H1 (cell line): ENCODE data around the gene DENND4A. TPM values are rescaled to one million over a fixed set of nuclear protein-coding genes. Genes with fewer than 3 reads are reported as not detected.

Experiments used
- CTCF ChIA-PET: fragments of 300-600 bp; sonication (Branson Sonifier 250); formaldehyde crosslinking; loops from one replicate; lab custom pipeline; 2021; ENCODE audit not compliant: partially characterized antibody; lab: Charles Lee
- POLR2A ChIA-PET: fragments of 300-600 bp; sonication (Branson Sonifier 250); formaldehyde crosslinking; loops from one replicate; lab custom pipeline; 2021; ENCODE audit warnings: inconsistent platforms; ENCODE audit not compliant: partially characterized antibody; lab: Charles Lee
- DNase-seq, 2 experiments: peaks; one replicate each; pipeline versions ENCODE4 v3.0.0 to v3.0.0-alpha.2; 2010 to 2022; ENCODE audit warnings: low spot score in 2 of 2, low read depth in 1 of 2, mixed read lengths in 1 of 2
- FAIRE-seq: peaks from 2 replicates; lab custom pipeline; 2011; peaks lifted over from hg19 to GRCh38; lab: Jason Lieb, UNC
- H2AFZ ChIP-seq: 2 replicates; pipeline ENCODE4 v1.8.1; 2012; ENCODE audit warnings: low read length, inconsistent platforms
- H2AK5ac ChIP-seq: 2 replicates; pipeline ENCODE4 v1.6.1; 2013; ENCODE audit warnings: low read depth, low read length
- H2BK120ac ChIP-seq: replicated peaks from 2 replicates; pipeline ENCODE3; 2013; ENCODE audit warnings: low read depth, low read length, inconsistent platforms
- H2BK12ac ChIP-seq: 2 replicates; pipeline ENCODE4 v1.6.1; 2013; ENCODE audit warnings: low read depth, low read length
- H2BK15ac ChIP-seq: 2 replicates; pipeline ENCODE4 v1.6.1; 2013; ENCODE audit warnings: low read length
- H2BK20ac ChIP-seq: 2 replicates; pipeline ENCODE4 v1.6.1; 2013; ENCODE audit warnings: low read length
- H2BK5ac ChIP-seq: 2 replicates; pipeline ENCODE4 v1.6.1; 2013; ENCODE audit warnings: low read depth, low read length
- H3K14ac ChIP-seq: 2 replicates; pipeline ENCODE4 v1.6.1; 2013; ENCODE audit warnings: inconsistent platforms; ENCODE audit not compliant: insufficient read length
- H3K18ac ChIP-seq: 2 replicates; pipeline ENCODE4 v1.6.1; 2013; ENCODE audit warnings: low read length; ENCODE audit errors: extremely low read depth
- H3K23ac ChIP-seq: 2 replicates; pipeline ENCODE4 v1.6.1; 2013; ENCODE audit warnings: inconsistent platforms; ENCODE audit not compliant: insufficient read length
- H3K23me2 ChIP-seq: 2 replicates; pipeline ENCODE4 v1.6.1; 2013; ENCODE audit warnings: low read depth, low read length
- H3K27ac ChIP-seq: 2 replicates; pipeline ENCODE4 v1.6.1; 2011; ENCODE audit warnings: low read depth, low read length, inconsistent platforms
- H3K27me3 ChIP-seq, 4 experiments: replicated peaks in 1 of 4; 1 replicate in 1 of 4; 2 replicates in 3 of 4; pipeline versions ENCODE4 v1.6.1 to v1.8.1; 2011 to 2013; ENCODE audit warnings: low read length in 3 of 4, mild to moderate bottlenecking in 3 of 4, inconsistent platforms in 2 of 4, mixed read lengths in 2 of 4, moderate library complexity in 1 of 4; ENCODE audit not compliant: control insufficient read depth in 3 of 4, insufficient read depth in 3 of 4; ENCODE audit errors: extremely low read depth in 1 of 4
- H3K36me3 ChIP-seq, 4 experiments: 2 replicates each; pipeline versions ENCODE4 v1.6.1 to v1.8.1; 2011 to 2013; ENCODE audit warnings: mild to moderate bottlenecking in 4 of 4, low read length in 3 of 4, moderate library complexity in 2 of 4, control low read depth in 1 of 4, inconsistent platforms in 1 of 4; ENCODE audit not compliant: insufficient read depth in 4 of 4, control insufficient read depth in 2 of 4
- H3K4ac ChIP-seq: replicated peaks from 2 replicates; pipeline ENCODE3; 2013; ENCODE audit warnings: low read length, low read depth, mixed read lengths, inconsistent platforms; ENCODE audit not compliant: insufficient read length
- H3K4me1 ChIP-seq, 4 experiments: replicated peaks in 1 of 4; 1 replicate in 1 of 4; 2 replicates in 3 of 4; pipeline versions ENCODE4 v1.6.1 to v1.8.1; 2011 to 2013; ENCODE audit warnings: low read length in 3 of 4, inconsistent platforms in 2 of 4, mixed read lengths in 1 of 4; ENCODE audit not compliant: insufficient read depth in 4 of 4, control insufficient read depth in 3 of 4
- H3K4me2 ChIP-seq, 2 experiments: 2 replicates each; pipeline versions ENCODE4 v1.6.1 to v1.8.1; 2011 to 2013; ENCODE audit warnings: low read depth in 2 of 2, low read length in 2 of 2, control low read depth in 1 of 2, inconsistent platforms in 1 of 2, mild to moderate bottlenecking in 1 of 2; ENCODE audit not compliant: insufficient read depth in 1 of 2
- H3K4me3 ChIP-seq, 4 experiments: fragments of 200-600, 300-600 bp in 1 of 4; sonication (generic), shearing (Covaris generic), sonication (Bioruptor Twin) in 1 of 4; 2 replicates each; pipeline versions ENCODE4 v1.5.1 to v1.8.1; 2011 to 2016; ENCODE audit warnings: low read length in 4 of 4, low read depth in 3 of 4, control low read depth in 2 of 4, inconsistent platforms in 2 of 4, mild to moderate bottlenecking in 2 of 4, mixed read lengths in 1 of 4, moderate library complexity in 1 of 4; ENCODE audit not compliant: insufficient read depth in 2 of 4; ENCODE audit errors: extremely low read depth in 1 of 4
- H3K56ac ChIP-seq: replicated peaks from 2 replicates; pipeline ENCODE3; 2013; ENCODE audit warnings: low read depth, mild to moderate bottlenecking, mixed read lengths, low read length, inconsistent platforms; ENCODE audit not compliant: insufficient read length
- H3K79me1 ChIP-seq: 2 replicates; pipeline ENCODE4 v1.6.1; 2013; ENCODE audit warnings: low read depth, low read length, control low read depth
- H3K79me2 ChIP-seq, 2 experiments: 2 replicates each; pipeline versions ENCODE4 v1.6.1 to v1.8.1; 2012 to 2013; ENCODE audit warnings: low read length in 2 of 2, mild to moderate bottlenecking in 2 of 2, inconsistent platforms in 1 of 2; ENCODE audit not compliant: insufficient read depth in 2 of 2, control insufficient read depth in 1 of 2
- H3K9ac ChIP-seq, 4 experiments: replicated peaks in 1 of 4; 1 replicate in 1 of 4; 2 replicates in 3 of 4; pipeline versions ENCODE4 v1.6.1 to v1.8.1; 2011 to 2013; ENCODE audit warnings: low read depth in 3 of 4, low read length in 3 of 4, control low read depth in 2 of 4, mild to moderate bottlenecking in 2 of 4, moderate library complexity in 2 of 4, inconsistent platforms in 1 of 4; ENCODE audit errors: extremely low read depth in 1 of 4
- H3K9me3 ChIP-seq, 2 experiments: 2 replicates each; pipeline versions ENCODE4 v1.6.1 to v1.8.1; 2012 to 2013; ENCODE audit warnings: mild to moderate bottlenecking in 2 of 2, moderate library complexity in 2 of 2, control low read depth in 1 of 2, inconsistent platforms in 1 of 2, low read depth in 1 of 2, low read length in 1 of 2, mixed read lengths in 1 of 2; ENCODE audit not compliant: insufficient read depth in 2 of 2
- H4K20me1 ChIP-seq, 2 experiments: replicated peaks in 1 of 2; 2 replicates each; pipeline versions ENCODE3 to v1.8.1; 2011 to 2013; ENCODE audit warnings: inconsistent platforms in 2 of 2, low read length in 2 of 2, mild to moderate bottlenecking in 1 of 2; ENCODE audit not compliant: insufficient read depth in 2 of 2, control insufficient read depth in 1 of 2
- H4K5ac ChIP-seq: 2 replicates; pipeline ENCODE4 v1.6.1; 2013; ENCODE audit warnings: low read length, low read depth, mixed read lengths, inconsistent platforms; ENCODE audit not compliant: insufficient read length
- H4K8ac ChIP-seq: 2 replicates; pipeline ENCODE4 v1.8.0; 2013; ENCODE audit warnings: mild to moderate bottlenecking, moderate library complexity, low read length, inconsistent platforms; ENCODE audit not compliant: insufficient read depth; ENCODE audit errors: extremely low read depth
- H4K91ac ChIP-seq: replicated peaks from 2 replicates; pipeline ENCODE3; 2013; ENCODE audit warnings: low read length, mixed read lengths, inconsistent platforms; ENCODE audit not compliant: insufficient read length
- BCL11A ChIP-seq, 2 experiments: IDR thresholded peaks; one replicate each; pipeline ENCODE4 v1.6.1; 2011; ENCODE audit warnings: low read depth in 2 of 2, low read length in 2 of 2, mild to moderate bottlenecking in 2 of 2
- GTF2F1 ChIP-seq: IDR thresholded peaks from 2 replicates; pipeline ENCODE4 v1.6.1; 2012; ENCODE audit warnings: low read depth, low read length, improper control_type of control experiment, borderline replicate concordance
- HDAC2 ChIP-seq, 2 experiments: fragments of 300-600 bp in 1 of 2; sonication (generic) in 1 of 2; IDR thresholded peaks; 2 replicates each; pipeline ENCODE4 v1.6.1; 2011 to 2012; ENCODE audit warnings: low read depth in 2 of 2, low read length in 2 of 2, mild to moderate bottlenecking in 2 of 2, moderate library complexity in 2 of 2, borderline replicate concordance in 1 of 2, inconsistent platforms in 1 of 2
- KDM4A ChIP-seq: IDR thresholded peaks from one replicate; pipeline ENCODE4 v1.7.1; 2012; ENCODE audit warnings: low read depth, mild to moderate bottlenecking, moderate library complexity, low read length, inconsistent platforms; ENCODE audit not compliant: severe bottlenecking
- NRF1 ChIP-seq: IDR thresholded peaks from 2 replicates; pipeline ENCODE4 v1.6.1; 2011; ENCODE audit warnings: mild to moderate bottlenecking, low read depth, low read length, improper control_type of control experiment
- TBP ChIP-seq: IDR thresholded peaks from 2 replicates; pipeline ENCODE4 v1.6.1; 2011; ENCODE audit warnings: low read depth, low read length, improper control_type of control experiment
- WGBS, 2 experiments: shearing (Covaris generic) in 1 of 2; methylation state at CpG; one replicate each; pipeline versions ENCODE4 v1.1.6 to v1.1.7; 2013 to 2015; ENCODE audit warnings: low lambda C conversion rate in 2 of 2, mixed read lengths in 2 of 2, inconsistent platforms in 1 of 2, low coverage in 1 of 2, missing lambda C conversion rate in 1 of 2; ENCODE audit not compliant: insufficient replicate concordance in 2 of 2, insufficient coverage in 1 of 2, insufficient read length in 1 of 2; ENCODE audit errors: extremely low coverage in 1 of 2, missing lambda C conversion rate in 1 of 2; 5-methylcytosine and 5-hydroxymethylcytosine counted together
- polyA plus RNA-seq, 7 experiments: library from polyadenylated mRNA; depleted of rRNA in 3 of 7; stranded (reverse) in 5 of 7; unstranded in 2 of 7; fragments of >200 nt in 5 of 7; fragments of 200-250 nt in 2 of 7; gene quantifications; 1 replicate in 5 of 7; 2 replicates in 1 of 7; 4 replicates in 1 of 7; pipeline versions ENCODE4 v1.2.1 to v1.2.3, GENCODE V29; 2011 to 2013; ENCODE audit warnings: missing spikeins in 2 of 7, mixed read lengths in 2 of 7
- total RNA-seq: library from RNA; stranded (reverse); fragmentation: NEBNext Ultra II Directional; extraction: Animal tissue kit (Norgen Biotek cat#: 25700); gene quantifications from 2 replicates; pipeline ENCODE4 v1.2.1, GENCODE V29; 2021

DENND4A gene
- total and polyA plus RNA-seq, 2 of the 8 experiments (the other 6 are each of a cell fraction or from before 2014, with no cell fraction given), result 1.3 to 4.7 TPM

DNA sequence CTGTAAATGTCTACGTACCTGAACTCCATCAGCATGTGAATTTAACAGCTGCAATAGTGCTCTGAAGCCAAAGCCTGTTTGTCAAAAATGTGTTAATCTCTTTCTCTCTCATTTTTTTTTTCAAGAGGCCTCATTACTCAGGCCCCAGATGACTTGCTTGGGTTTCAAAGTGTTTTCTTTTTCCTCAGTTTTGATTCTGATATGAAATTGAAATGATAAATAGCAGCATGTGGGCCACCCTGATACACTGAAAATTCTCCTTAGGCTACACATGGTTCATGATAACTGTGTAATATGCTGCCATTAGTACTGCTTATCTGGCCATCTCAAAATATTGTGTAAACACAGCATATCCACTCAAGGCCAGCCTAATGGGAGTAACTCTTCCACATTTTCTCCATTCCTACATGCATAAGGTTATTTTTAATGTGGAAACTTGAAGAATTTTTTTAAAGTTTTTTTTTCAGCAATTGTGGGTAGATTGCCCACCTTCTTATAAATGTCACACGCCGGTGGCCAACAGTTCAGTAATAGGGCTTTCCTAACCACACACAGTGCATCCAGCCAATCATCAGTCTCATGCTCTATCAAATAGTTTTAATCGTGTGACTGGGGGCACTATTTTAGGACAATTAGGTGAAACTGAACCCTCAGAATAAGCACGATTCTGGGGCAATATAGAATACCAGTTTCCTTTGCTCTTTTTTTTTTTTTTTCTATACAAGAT, 13.1 kb upstream of the DENND4A start:
- FAIRE-seq (no peak), DNase-seq (no peak)
- H3K36me3 ChIP-seq, result no peaks in the 10 kb centered on the region
- H4K8ac ChIP-seq, result no peak overlapping the region
- H3K4me1 ChIP-seq, result peaks cover 0 to 5% (median 0%) of the 10 kb centered on the region in 4 experiments; a peak in 1 of 7 replicates
- H3K9me3 ChIP-seq, result no peaks in the 10 kb centered on the region
- no peak overlapping the region for H4K5ac ChIP-seq
- no peak overlapping the region for H2AFZ ChIP-seq
- H2AK5ac ChIP-seq, result no peak overlapping the region
- no peak overlapping the region for H3K4me3 ChIP-seq
- H2BK12ac ChIP-seq, result no peak overlapping the region
- H3K56ac ChIP-seq, result no peak overlapping the region
- no peak overlapping the region for H2BK20ac ChIP-seq
- H3K23me2 ChIP-seq, result no peaks in the 10 kb centered on the region
- TF ChIP-seq TBP, result no peak
- no peak for TF ChIP-seq NRF1
- TF ChIP-seq BCL11A (IDR thresholded peaks at IDR 0.05; ENCODE audit: low read depth in 2 of 2, low read length in 2 of 2), result no peak
- TF ChIP-seq HDAC2 (IDR thresholded peaks at IDR 0.05; ENCODE audit: borderline replicate concordance in 1 of 2, low read depth in 2 of 2, low read length in 2 of 2), result no peak
- TF ChIP-seq KDM4A, result no peak
- TF ChIP-seq GTF2F1, result no peak
- no peak overlapping the region for H4K91ac ChIP-seq
- no peak overlapping the region for H2BK120ac ChIP-seq
- no peaks in the 10 kb centered on the region for H3K79me1 ChIP-seq
- H2BK5ac ChIP-seq, result no peak overlapping the region
- no peak overlapping the region for H3K4ac ChIP-seq
- no peak overlapping the region for H3K14ac ChIP-seq
- no peak overlapping the region for H2BK15ac ChIP-seq
- H3K23ac ChIP-seq, result no peak overlapping the region
- no peak overlapping the region for H3K27ac ChIP-seq
- POLR2A ChIA-PET, result no interaction called here
- no peak overlapping the region for H3K18ac ChIP-seq
- H3K9ac ChIP-seq, result no peak overlapping the region
- CTCF ChIA-PET, result interaction anchor here (0.7 to 2.1 kb wide), 7 partner anchors 11 to 167 kb away, joined by 3 to 6 read pairs (median 3); no protein-coding TSS in a partner anchor
- no peaks in the 10 kb centered on the region for H3K79me2 ChIP-seq
- WGBS, 2 experiments, result 90% methylated on average over 5 of the region's 5 CpGs; no CpG with 5 or more reads in 1 of the 2 experiments
- no peaks in the 10 kb centered on the region for H3K27me3 ChIP-seq
- H3K4me2 ChIP-seq, result no peak overlapping the region
- no peaks in the 10 kb centered on the region for H4K20me1 ChIP-seq
